HepG2 (cell line): ENCODE measurements around the gene ZNF853. TPM values are rescaled to one million over a fixed set of nuclear protein-coding genes. Genes with fewer than 3 reads are reported as not detected.

Experiments
- ATAC-seq: fragments of 200-7000 bp; cut with Tn5 transposase; 3 replicates; pipeline ENCODE4 v1.9.1; 2020; ENCODE audit warnings: mild to moderate bottlenecking, moderate library complexity
- BruUV-seq: library from RNA; stranded (reverse); fragments of 400-500 nt; replicated peaks from 2 replicates; lab custom pipeline; 2021; lab: Mats Ljungman, UMichigan
- CTCF ChIA-PET: fragments of 300-600 bp; formaldehyde crosslinking; extraction: SDS; loops from one replicate; lab custom pipeline; 2021; ENCODE audit warnings: low total read pairs, inconsistent platforms, low intra/inter-chr PET ratio; lab: Yijun Ruan, JAX
- POLR2A ChIA-PET: fragments of 350-600 bp; sonication (Branson Sonifier 250); formaldehyde crosslinking; loops from one replicate; lab custom pipeline; 2020; ENCODE audit warnings: antibody characterized with exemption, inconsistent platforms; lab: Yijun Ruan, JAX
- DNase-seq: peaks from one replicate; pipeline ENCODE4 v3.0.0-alpha.2; 2015; ENCODE audit warnings: low spot score
- FAIRE-seq: peaks from 3 replicates; lab custom pipeline; 2011; peaks lifted over from hg19 to GRCh38; lab: Jason Lieb, UNC
- H2AFZ ChIP-seq: one replicate; pipeline ENCODE4 v1.6.1; 2011; ENCODE audit warnings: low read length, inconsistent platforms
- H3K27ac ChIP-seq: fragments of 300-600 bp; 3 replicates; pipeline ENCODE4 v1.8.0; 2011; ENCODE audit warnings: mixed run types, mild to moderate bottlenecking, mixed read lengths, low read length, inconsistent platforms; ENCODE audit not compliant: insufficient read depth; ENCODE audit errors: extremely low read length
- H3K27me3 ChIP-seq, 2 experiments: fragments of 200-600 bp in 1 of 2; 2 replicates in 1 of 2; 3 replicates in 1 of 2; pipeline versions ENCODE4 v1.6.0 to v1.8.0; 2011; ENCODE audit warnings: low read length in 2 of 2, mild to moderate bottlenecking in 2 of 2, moderate library complexity in 2 of 2, inconsistent platforms in 1 of 2; ENCODE audit not compliant: insufficient read depth in 2 of 2, control insufficient read depth in 1 of 2
- H3K36me3 ChIP-seq, 2 experiments: fragments of 200-600 bp in 1 of 2; replicated peaks in 1 of 2; 2 replicates in 1 of 2; 3 replicates in 1 of 2; pipeline versions ENCODE4 v1.5.1 to v1.8.0; 2011; ENCODE audit warnings: low read length in 2 of 2, inconsistent platforms in 1 of 2; ENCODE audit not compliant: insufficient read depth in 2 of 2, control insufficient read depth in 1 of 2
- H3K4me1 ChIP-seq: 2 replicates; pipeline ENCODE4 v1.5.1; 2012; ENCODE audit warnings: low read length, inconsistent platforms; ENCODE audit not compliant: insufficient read depth
- H3K4me2 ChIP-seq: 2 replicates; pipeline ENCODE4 v1.6.0; 2011; ENCODE audit warnings: low read depth, low read length, inconsistent platforms
- H3K4me3 ChIP-seq, 3 experiments: fragments of 200-600 bp in 1 of 3; sonication (generic), shearing (Covaris generic) in 1 of 3; replicated peaks in 1 of 3; 2 replicates each; pipeline ENCODE4 v1.5.1; 2011 to 2016; ENCODE audit warnings: low read length in 3 of 3, inconsistent platforms in 2 of 3, low read depth in 2 of 3, mild to moderate bottlenecking in 2 of 3, control low read depth in 1 of 3, mixed read lengths in 1 of 3; ENCODE audit not compliant: insufficient read depth in 1 of 3
- H3K79me2 ChIP-seq: one replicate; pipeline ENCODE4 v1.6.1; 2011; ENCODE audit warnings: low read length, inconsistent platforms; ENCODE audit not compliant: insufficient read depth
- H3K9ac ChIP-seq: 2 replicates; pipeline ENCODE4 v1.6.0; 2011; ENCODE audit warnings: mild to moderate bottlenecking, low read depth, low read length, inconsistent platforms; ENCODE audit not compliant: insufficient read depth
- H3K9me3 ChIP-seq: 2 replicates; pipeline ENCODE4 v1.5.1; 2012; ENCODE audit warnings: mild to moderate bottlenecking, low read length
- H4K20me1 ChIP-seq: 2 replicates; pipeline ENCODE4 v1.6.0; 2011; ENCODE audit warnings: inconsistent platforms, mild to moderate bottlenecking, low read length, moderate library complexity; ENCODE audit not compliant: insufficient read depth
- CHD2 ChIP-seq: IDR thresholded peaks from 2 replicates; pipeline ENCODE4 v1.6.1; 2011; ENCODE audit warnings: low read depth, low read length, improper control_type of control experiment
- RBM22 ChIP-seq: fragments of 200-400 bp; formaldehyde crosslinking; optimal IDR thresholded peaks from 2 replicates; pipeline ENCODE3; 2017; ENCODE audit warnings: mild to moderate bottlenecking, low read length, moderate library complexity
- ZC3H13 ChIP-seq: sonication (generic); formaldehyde crosslinking; IDR thresholded peaks from 2 replicates; pipeline ENCODE4 v1.8.1; 2023; ENCODE audit warnings: mild to moderate bottlenecking, missing genetic modification reagents, moderate library complexity
- ZNF510 ChIP-seq: sonication (generic); formaldehyde crosslinking; IDR thresholded peaks from 2 replicates; pipeline ENCODE4 v1.4.0; 2020; ENCODE audit warnings: low read depth, mild to moderate bottlenecking, missing genetic modification reagents
- ZNF775 ChIP-seq: sonication (generic); formaldehyde crosslinking; IDR thresholded peaks from 2 replicates; pipeline ENCODE4 v1.4.0; 2020; ENCODE audit warnings: missing genetic modification reagents, mild to moderate bottlenecking, moderate library complexity, borderline replicate concordance
- WGBS: methylation state at CpG from one replicate; pipeline ENCODE4 v1.1.6; 2017; ENCODE audit warnings: low lambda C conversion rate; 5-methylcytosine and 5-hydroxymethylcytosine counted together
- in situ Hi-C: cut with HindIII; loops from 2 replicates; pipeline ENCODE4 v1.10.0; 2017; ENCODE audit warnings: low pct_unique_long_range_greater_than_20kb; ENCODE audit not compliant: extremely low pct_ligation_motif_present
- intact Hi-C: fragments of 100-400 bp; cut with micrococcal nuclease; formaldehyde crosslinking; loops from one replicate; pipeline ENCODE4 v1.10.0; 2022; ENCODE audit not compliant: unreplicated experiment
- polyA plus RNA-seq, 8 experiments: library from polyadenylated mRNA; depleted of rRNA in 3 of 8; stranded (reverse) in 7 of 8; unstranded in 1 of 8; fragments of >200 nt; fragmentation: Illumina TruSeq in 4 of 8; extraction: Trizol in 4 of 8; gene quantifications; 2 replicates each; pipeline versions ENCODE4 v1.2.1 to v1.2.3, GENCODE V29; 2011 to 2016; ENCODE audit warnings: low read depth in 4 of 8, missing spikeins in 1 of 8, mixed read lengths in 1 of 8; ENCODE audit not compliant: insufficient read depth in 1 of 8
- total RNA-seq, 5 experiments: library from RNA; depleted of rRNA; stranded (reverse); fragments of >200 nt; fragmentation: Illumina TruSeq; extraction: Trizol; gene quantifications; 2 replicates each; pipeline ENCODE4 v1.2.3, GENCODE V29; 2016; ENCODE audit warnings: low read depth in 1 of 5
- TF ChIP-seq, protein P1 (sequence below): sonication (generic); formaldehyde crosslinking; IDR thresholded peaks from 2 replicates; pipeline ENCODE4 v1.8.1; 2022; ENCODE audit warnings: low read depth, mild to moderate bottlenecking, missing genetic modification reagents

Gene ZNF853
- total and polyA plus RNA-seq, 2 of the 13 experiments (the other 11 are each of a cell fraction or from before 2014, with no cell fraction given), result 2.1 to 6.2 TPM

DNA sequence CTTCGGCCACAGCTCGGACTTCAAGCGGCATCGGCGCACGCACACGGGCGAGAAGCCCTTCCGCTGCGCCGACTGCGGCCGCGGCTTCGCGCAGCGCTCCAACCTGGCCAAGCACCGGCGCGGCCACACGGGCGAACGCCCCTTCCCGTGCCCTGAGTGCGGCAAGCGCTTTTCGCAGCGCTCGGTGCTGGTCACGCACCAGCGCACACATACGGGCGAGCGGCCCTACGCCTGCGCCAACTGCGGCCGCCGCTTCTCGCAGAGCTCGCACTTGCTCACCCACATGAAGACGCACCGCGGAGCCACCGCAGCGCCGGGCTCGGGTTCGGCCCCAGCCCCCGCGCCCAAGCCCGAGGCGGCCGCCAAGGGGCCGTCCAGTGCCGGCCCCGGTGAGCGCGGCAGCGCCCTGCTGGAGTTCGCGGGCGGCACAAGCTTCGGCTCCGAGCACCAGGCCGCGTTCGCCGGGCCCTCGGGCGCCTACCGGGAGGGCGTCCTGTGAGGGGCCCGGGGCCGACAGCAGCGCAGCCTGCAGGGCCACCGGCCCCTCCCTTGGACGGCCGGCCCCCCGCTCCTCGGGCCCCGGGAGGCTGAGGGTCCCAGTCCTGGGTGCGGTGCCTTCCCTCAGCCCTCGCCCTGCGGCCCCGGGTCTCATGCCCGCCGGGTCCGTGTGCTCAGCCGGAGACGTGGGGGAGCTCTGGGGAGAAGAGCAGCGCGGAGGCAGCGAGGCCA is 38.9 kb downstream of the ZNF853 start:
- WGBS, result 98% methylated on average over 48 of the region's 94 CpGs
- BruUV-seq, result no TSS peak
- intact Hi-C loops (no loop called here), in situ Hi-C loops (no loop called here)
- no peaks in the 10 kb centered on the region for H3K79me2 ChIP-seq
- POLR2A ChIA-PET, result no interaction called here
- TF ChIP-seq RBM22, result peak; percentile 13
- TF ChIP-seq ZNF775 (CRISPR knock-in tag), result no peak
- no peak for TF ChIP-seq ZNF510 (CRISPR knock-in tag)
- TF ChIP-seq, protein P1, sequence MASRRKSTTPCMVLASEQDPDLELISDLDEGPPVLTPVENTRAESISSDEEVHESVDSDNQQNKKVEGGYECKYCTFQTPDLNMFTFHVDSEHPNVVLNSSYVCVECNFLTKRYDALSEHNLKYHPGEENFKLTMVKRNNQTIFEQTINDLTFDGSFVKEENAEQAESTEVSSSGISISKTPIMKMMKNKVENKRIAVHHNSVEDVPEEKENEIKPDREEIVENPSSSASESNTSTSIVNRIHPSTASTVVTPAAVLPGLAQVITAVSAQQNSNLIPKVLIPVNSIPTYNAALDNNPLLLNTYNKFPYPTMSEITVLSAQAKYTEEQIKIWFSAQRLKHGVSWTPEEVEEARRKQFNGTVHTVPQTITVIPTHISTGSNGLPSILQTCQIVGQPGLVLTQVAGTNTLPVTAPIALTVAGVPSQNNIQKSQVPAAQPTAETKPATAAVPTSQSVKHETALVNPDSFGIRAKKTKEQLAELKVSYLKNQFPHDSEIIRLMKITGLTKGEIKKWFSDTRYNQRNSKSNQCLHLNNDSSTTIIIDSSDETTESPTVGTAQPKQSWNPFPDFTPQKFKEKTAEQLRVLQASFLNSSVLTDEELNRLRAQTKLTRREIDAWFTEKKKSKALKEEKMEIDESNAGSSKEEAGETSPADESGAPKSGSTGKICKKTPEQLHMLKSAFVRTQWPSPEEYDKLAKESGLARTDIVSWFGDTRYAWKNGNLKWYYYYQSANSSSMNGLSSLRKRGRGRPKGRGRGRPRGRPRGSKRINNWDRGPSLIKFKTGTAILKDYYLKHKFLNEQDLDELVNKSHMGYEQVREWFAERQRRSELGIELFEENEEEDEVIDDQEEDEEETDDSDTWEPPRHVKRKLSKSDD (CRISPR knock-in tag), result peak; percentile 52; the same call in 1 of the 2 replicates
- no peak for TF ChIP-seq CHD2
- 0 out of 2 replicates have a peak, but pooled peaks have one; percentile 27 for TF ChIP-seq ZC3H13 (CRISPR knock-in tag)
- CTCF ChIA-PET, result no interaction called here
- ATAC-seq (no peak), FAIRE-seq (no peak), DNase-seq (no peak)
- peaks cover 2 to 8% of the 10 kb centered on the region in 2 experiments; a peak in 2 of 5 replicates for H3K36me3 ChIP-seq
- no peak overlapping the region for H3K4me2 ChIP-seq
- H3K27me3 ChIP-seq, result no peaks in the 10 kb centered on the region
- H3K9me3 ChIP-seq, result no peaks in the 10 kb centered on the region
- H3K4me1 ChIP-seq, result peaks cover 10% of the 10 kb centered on the region
- no peak overlapping the region for H3K27ac ChIP-seq
- H2AFZ ChIP-seq, result no peak overlapping the region
- H4K20me1 ChIP-seq, result no peaks in the 10 kb centered on the region
- H3K4me3 ChIP-seq, result no peak overlapping the region
- H3K9ac ChIP-seq, result no peak overlapping the region
